ENCODE measurements around the gene LRRC53. TPM values are rescaled to one million over a fixed set of nuclear protein-coding genes. Genes with fewer than 3 reads are reported as not detected.

LRRC53 gene
- total and polyA plus RNA-seq, 2 of the 8 experiments (the other 6 are each of a cell fraction or from before 2014, with no cell fraction given), result not detected

GRCh38 chr1:74549932-74550331 lies 37.5 kb upstream of the LRRC53 start:
- no peak overlapping the region for H3K4me3 ChIP-seq (ENCODE audit: extremely low read depth in 1 of 4, insufficient read depth in 2 of 4, low read depth in 3 of 4, low read length in 4 of 4)
- no peak overlapping the region for H2BK15ac ChIP-seq (ENCODE audit: low read length)
- ChIA-PET CTCF (ENCODE audit: partially characterized antibody) (interaction anchor here (1.3 kb wide), 1 partner anchor 9 kb away, joined by 4 read pairs; no protein-coding TSS in a partner anchor), POLR2A (ENCODE audit: partially characterized antibody) (no interaction called here)
- no peak overlapping the region for H2AFZ ChIP-seq (ENCODE audit: low read length)
- no peak overlapping the region for H3K27ac ChIP-seq (ENCODE audit: low read depth, low read length)
- DNase-seq (ENCODE audit: low read depth in 1 of 2, low spot score in 2 of 2) (no peak), FAIRE-seq (no peak)
- no peaks in the 10 kb centered on the region for H3K79me2 ChIP-seq (ENCODE audit: control insufficient read depth in 1 of 2, insufficient read depth in 2 of 2, low read length in 2 of 2)
- H3K23ac ChIP-seq (ENCODE audit: insufficient read length), result no peak overlapping the region
- H3K56ac ChIP-seq (replicated peaks; ENCODE audit: insufficient read length, low read depth, low read length), result no peak overlapping the region
- WGBS, 2 experiments (ENCODE audit: extremely low coverage in 1 of 2, insufficient coverage in 1 of 2, insufficient read length in 1 of 2, insufficient replicate concordance in 2 of 2, low coverage in 1 of 2, low lambda C conversion rate in 2 of 2, missing lambda C conversion rate in 1 of 2), result 94% methylated on average over 2 of the region's 2 CpGs; no CpG with 5 or more reads in 1 of the 2 experiments
- H3K4me1 ChIP-seq (replicated peaks in 1 of 4; ENCODE audit: control insufficient read depth in 3 of 4, insufficient read depth in 4 of 4, low read length in 3 of 4), result no peaks in the 10 kb centered on the region
- H2AK5ac ChIP-seq (ENCODE audit: low read depth, low read length), result no peak overlapping the region
- H4K91ac ChIP-seq (replicated peaks; ENCODE audit: insufficient read length, low read length), result no peak overlapping the region
- no peak overlapping the region for H2BK12ac ChIP-seq (ENCODE audit: low read depth, low read length)
- no peaks in the 10 kb centered on the region for H3K23me2 ChIP-seq (ENCODE audit: low read depth, low read length)
- H3K14ac ChIP-seq (ENCODE audit: insufficient read length), result no peak overlapping the region
- H3K36me3 ChIP-seq (ENCODE audit: control insufficient read depth in 2 of 4, insufficient read depth in 4 of 4, low read length in 3 of 4), result no peaks in the 10 kb centered on the region
- H2BK20ac ChIP-seq (ENCODE audit: low read length), result no peak overlapping the region
- no peak overlapping the region for H3K18ac ChIP-seq (ENCODE audit: extremely low read depth, low read length)
- no peak overlapping the region for H4K8ac ChIP-seq (ENCODE audit: extremely low read depth, insufficient read depth, low read length)
- no peak overlapping the region for H3K9ac ChIP-seq (replicated peaks in 1 of 4; ENCODE audit: extremely low read depth in 1 of 4, low read depth in 3 of 4, low read length in 3 of 4)
- no peak overlapping the region for H2BK120ac ChIP-seq (replicated peaks; ENCODE audit: low read depth, low read length)
- H3K4me2 ChIP-seq (ENCODE audit: insufficient read depth in 1 of 2, low read depth in 2 of 2, low read length in 2 of 2), result no peak overlapping the region
- no peaks in the 10 kb centered on the region for H3K27me3 ChIP-seq (replicated peaks in 1 of 4; ENCODE audit: control insufficient read depth in 3 of 4, extremely low read depth in 1 of 4, insufficient read depth in 3 of 4, low read length in 3 of 4)
- no peak overlapping the region for H2BK5ac ChIP-seq (ENCODE audit: low read depth, low read length)
- H4K5ac ChIP-seq (ENCODE audit: insufficient read length, low read depth, low read length), result no peak overlapping the region
- no peak for TF ChIP-seq SRF (IDR thresholded peaks at IDR 0.05; ENCODE audit: low read depth, low read length)
- no peak for TF ChIP-seq GABPA (IDR thresholded peaks at IDR 0.05; ENCODE audit: borderline replicate concordance, insufficient read depth, low read length)
- TF ChIP-seq, protein P1, sequence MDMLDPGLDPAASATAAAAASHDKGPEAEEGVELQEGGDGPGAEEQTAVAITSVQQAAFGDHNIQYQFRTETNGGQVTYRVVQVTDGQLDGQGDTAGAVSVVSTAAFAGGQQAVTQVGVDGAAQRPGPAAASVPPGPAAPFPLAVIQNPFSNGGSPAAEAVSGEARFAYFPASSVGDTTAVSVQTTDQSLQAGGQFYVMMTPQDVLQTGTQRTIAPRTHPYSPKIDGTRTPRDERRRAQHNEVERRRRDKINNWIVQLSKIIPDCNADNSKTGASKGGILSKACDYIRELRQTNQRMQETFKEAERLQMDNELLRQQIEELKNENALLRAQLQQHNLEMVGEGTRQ (IDR thresholded peaks at IDR 0.05; ENCODE audit: low read length), result no peak
- no peak for TF ChIP-seq YY1 (IDR thresholded peaks at IDR 0.05; ENCODE audit: low read depth, low read length)
- no peak for TF ChIP-seq SIN3A (conservative IDR thresholded peaks at IDR 0.05 in 1 of 2, IDR thresholded peaks at IDR 0.05 in 1 of 2; ENCODE audit: low read depth in 1 of 2, low read length in 2 of 2)
- TF ChIP-seq CBX5 (IDR thresholded peaks at IDR 0.05; ENCODE audit: low read depth, low read length), result no peak
- no peak for TF ChIP-seq EZH2 (IDR thresholded peaks at IDR 0.05; ENCODE audit: low read depth, low read length, severe bottlenecking)
- no peak for TF ChIP-seq ATF3 (IDR thresholded peaks at IDR 0.05; ENCODE audit: insufficient read depth, low read depth, low read length)
- no peaks in the 10 kb centered on the region for H4K20me1 ChIP-seq (replicated peaks in 1 of 2; ENCODE audit: control insufficient read depth in 1 of 2, insufficient read depth in 2 of 2, low read length in 2 of 2)
- H3K4ac ChIP-seq (replicated peaks; ENCODE audit: insufficient read length, low read depth, low read length), result no peak overlapping the region
- H3K9me3 ChIP-seq (ENCODE audit: insufficient read depth in 2 of 2, low read depth in 1 of 2, low read length in 1 of 2), result no peaks in the 10 kb centered on the region
- no peaks in the 10 kb centered on the region for H3K79me1 ChIP-seq (ENCODE audit: low read depth, low read length)

Data from H1 (cell line).